Activated T-helper 1 cell treated with Interleukin-2 at 50 U/mL for 16 hours (primary cell): ENCODE results near the gene PMP22.
"Not testable (repeated sequence)": the region's sequence is repeated elsewhere in the genome, so short reads cannot be mapped to it uniquely, and the experiment has no call there.

Experiments used
- DNase-seq: peaks from one replicate; pipeline ENCODE4 v3.0.0-alpha.2; 2020; ENCODE audit warnings: low read depth

Gene PMP22

GRCh38 chr17:15210247-15210646 lies 54.9 kb downstream of the PMP22 start:
- DNase-seq = no peak

GRCh38 chr17:15203062-15203461 lies 62.1 kb downstream of the PMP22 start:
- not testable (repeated sequence) for DNase-seq

GRCh38 chr17:15200574-15200973 lies 64.6 kb downstream of the PMP22 start:
- DNase-seq = not testable (repeated sequence)

GRCh38 chr17:15197229-15197628 lies 67.9 kb downstream of the PMP22 start:
- DNase-seq = no peak

- DNase-seq = no peak
Observed at GRCh38 chr17:15194859-15195277, 70.3 kb downstream of the PMP22 start.

GRCh38 chr17:15185625-15185991 lies 79.5 kb downstream of the PMP22 start:
- no peak for DNase-seq

GRCh38 chr17:15184872-15185624 lies 80.1 kb downstream of the PMP22 start:
- DNase-seq = no peak

GRCh38 chr17:15181816-15182215 lies 83.3 kb downstream of the PMP22 start:
- DNase-seq = no peak

- DNase-seq = no peak
Observed at GRCh38 chr17:15181333-15181732, 83.8 kb downstream of the PMP22 start.

- no peak for DNase-seq
Observed at GRCh38 chr17:15180121-15180561, 85.0 kb downstream of the PMP22 start.
